HFFc6 (cell line): ENCODE results near the gene ARHGAP10. TPM values are rescaled to one million over a fixed set of nuclear protein-coding genes. Genes with fewer than 3 reads are reported as not detected.

Experiments
- DNase-seq: peaks from one replicate; pipeline ENCODE4 v3.0.0-alpha.2; 2018
- H3K27ac Mint-ChIP-seq: 2 replicates; pipeline ENCODE4 v1.8.0; 2020; ENCODE audit warnings: mild to moderate bottlenecking, mixed read lengths
- H3K27me3 Mint-ChIP-seq: 2 replicates; pipeline ENCODE4 v1.8.0; 2021; ENCODE audit warnings: mild to moderate bottlenecking, moderate library complexity, mixed read lengths; ENCODE audit not compliant: insufficient read depth
- H3K36me3 Mint-ChIP-seq: 2 replicates; pipeline ENCODE4 v1.8.0; 2021; ENCODE audit warnings: low read depth, mixed read lengths
- H3K4me1 Mint-ChIP-seq: 2 replicates; pipeline ENCODE4 v1.8.0; 2020; ENCODE audit warnings: low read depth, mixed read lengths
- H3K4me3 Mint-ChIP-seq: 2 replicates; pipeline ENCODE4 v1.8.0; 2020; ENCODE audit warnings: mild to moderate bottlenecking, moderate library complexity, mixed read lengths
- H3K9me3 Mint-ChIP-seq: 2 replicates; pipeline ENCODE4 v1.8.0; 2020; ENCODE audit warnings: mild to moderate bottlenecking, mixed read lengths
- CTCF ChIP-seq: fragments of 200-600 bp; sonication (generic); IDR thresholded peaks from 2 replicates; pipeline ENCODE4 v1.5.0; 2021; ENCODE audit warnings: antibody characterized with exemption, mild to moderate bottlenecking
- total RNA-seq, 6 experiments: library from RNA; stranded (reverse); fragmentation: NEBNext Ultra II Directional; extraction: Animal tissue kit (Norgen Biotek cat#: 25700); gene quantifications; 2 replicates in 1 of 6; 3 replicates in 5 of 6; pipeline ENCODE4 v1.2.3, GENCODE V29; 2021

ARHGAP10 gene
- total RNA-seq, 6 experiments from 2014 or later: 31.1 to 37.1 (median 32.3) TPM

- Mint-ChIP-seq H3K9me3 (no peaks in the 10 kb centered on the region), H3K4me3 (no peak overlapping the region)
- DNase-seq: no peak
These were observed 297.9 kb downstream of the ARHGAP10 start for GRCh38 chr4:148029781-148030180.

GRCh38 chr4:148030193-148030873 lies 298.4 kb downstream of the ARHGAP10 start:
- DNase-seq: no peak
- no peaks in the 10 kb centered on the region for H3K9me3 Mint-ChIP-seq
- TF ChIP-seq CTCF: no peak
- no peaks in the 10 kb centered on the region; the same call in 1 of the 2 replicates for H3K27me3 Mint-ChIP-seq
- H3K36me3 Mint-ChIP-seq: peaks cover 9% of the 10 kb centered on the region
- H3K4me1 Mint-ChIP-seq: peaks cover 30% of the 10 kb centered on the region
- no peak overlapping the region for H3K4me3 Mint-ChIP-seq
- no peak overlapping the region for H3K27ac Mint-ChIP-seq

More at GRCh38 chr4:148029781-148030180, 297.9 kb downstream of the ARHGAP10 start:
- Mint-ChIP-seq H3K27me3 (no peaks in the 10 kb centered on the region; the same call in 1 of the 2 replicates), H3K4me1 (peaks cover 33% of the 10 kb centered on the region), H3K27ac (no peak overlapping the region), H3K36me3 (peaks cover 9% of the 10 kb centered on the region)
- no peak for TF ChIP-seq CTCF

DNA sequence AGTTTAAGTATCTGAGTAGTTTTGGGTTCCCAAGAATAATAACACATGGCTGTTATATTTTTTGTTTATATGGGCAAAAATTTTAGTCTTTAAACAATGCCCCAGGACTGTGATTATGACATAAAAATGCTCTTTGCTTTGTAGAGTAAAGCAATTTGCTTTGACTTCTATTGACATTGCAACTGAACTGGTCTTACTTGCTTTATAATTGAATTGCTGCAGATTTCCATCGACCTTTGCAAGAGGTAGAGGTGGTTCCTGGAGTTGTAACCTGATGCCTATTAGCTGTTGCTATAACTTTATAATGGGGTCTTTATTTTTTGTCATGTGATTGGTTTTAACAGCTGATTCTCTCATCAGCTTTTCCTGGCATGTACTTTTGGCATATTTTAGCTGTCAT lies 302.9 kb downstream of the ARHGAP10 start:
- no peak overlapping the region for H3K4me3 Mint-ChIP-seq
- H3K27ac Mint-ChIP-seq: no peak overlapping the region

DNA sequence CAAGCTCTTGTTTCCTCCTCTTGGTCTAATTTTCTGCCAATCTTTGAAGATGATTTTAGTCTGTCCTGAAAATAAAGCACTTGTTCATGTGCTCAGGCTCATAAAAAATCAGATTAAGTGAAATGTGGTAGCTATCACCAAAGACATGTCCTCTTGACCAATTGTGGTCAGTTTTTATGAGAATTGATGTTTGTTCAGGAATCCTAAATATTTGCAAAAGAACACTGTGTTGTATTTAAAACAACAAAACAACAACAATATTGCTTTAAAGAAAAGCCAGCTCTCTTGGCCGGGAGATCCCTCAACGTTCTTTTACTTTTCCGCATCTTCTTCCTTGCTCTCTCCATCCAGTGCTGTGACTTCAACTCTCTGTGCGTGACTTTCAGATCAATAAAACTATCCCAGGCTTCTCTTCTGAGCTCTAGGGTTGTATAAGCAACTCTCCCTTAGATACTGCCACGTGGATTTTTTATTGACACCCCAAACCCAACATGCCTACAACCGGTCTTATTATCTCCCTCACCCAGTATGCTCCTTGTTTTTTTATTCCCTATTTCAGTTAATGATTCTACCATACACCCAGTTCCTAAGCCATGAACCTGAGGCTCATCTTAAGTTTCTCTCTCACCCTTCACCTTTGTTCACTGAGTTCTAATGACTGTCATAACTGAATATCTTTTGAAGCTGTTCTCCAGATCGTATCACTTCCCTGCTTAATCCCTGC lies 309.9 kb downstream of the ARHGAP10 start:
- Mint-ChIP-seq H3K27me3 (no peaks in the 10 kb centered on the region), H3K4me3 (no peak overlapping the region), H3K4me1 (peaks cover 8% of the 10 kb centered on the region), H3K36me3 (no peaks in the 10 kb centered on the region), H3K27ac (no peak overlapping the region), H3K9me3 (no peaks in the 10 kb centered on the region)
- no peak for TF ChIP-seq CTCF
- DNase-seq: no peak

More for the DNA sequence above, 302.9 kb downstream of the ARHGAP10 start:
- H3K4me1 Mint-ChIP-seq: peaks cover 23% of the 10 kb centered on the region
- no peak for TF ChIP-seq CTCF
- peaks cover 5% of the 10 kb centered on the region; the same call in 1 of the 2 replicates for H3K36me3 Mint-ChIP-seq
- no peaks in the 10 kb centered on the region; the same call in 1 of the 2 replicates for H3K27me3 Mint-ChIP-seq
- DNase-seq: no peak
- no peaks in the 10 kb centered on the region for H3K9me3 Mint-ChIP-seq

DNA sequence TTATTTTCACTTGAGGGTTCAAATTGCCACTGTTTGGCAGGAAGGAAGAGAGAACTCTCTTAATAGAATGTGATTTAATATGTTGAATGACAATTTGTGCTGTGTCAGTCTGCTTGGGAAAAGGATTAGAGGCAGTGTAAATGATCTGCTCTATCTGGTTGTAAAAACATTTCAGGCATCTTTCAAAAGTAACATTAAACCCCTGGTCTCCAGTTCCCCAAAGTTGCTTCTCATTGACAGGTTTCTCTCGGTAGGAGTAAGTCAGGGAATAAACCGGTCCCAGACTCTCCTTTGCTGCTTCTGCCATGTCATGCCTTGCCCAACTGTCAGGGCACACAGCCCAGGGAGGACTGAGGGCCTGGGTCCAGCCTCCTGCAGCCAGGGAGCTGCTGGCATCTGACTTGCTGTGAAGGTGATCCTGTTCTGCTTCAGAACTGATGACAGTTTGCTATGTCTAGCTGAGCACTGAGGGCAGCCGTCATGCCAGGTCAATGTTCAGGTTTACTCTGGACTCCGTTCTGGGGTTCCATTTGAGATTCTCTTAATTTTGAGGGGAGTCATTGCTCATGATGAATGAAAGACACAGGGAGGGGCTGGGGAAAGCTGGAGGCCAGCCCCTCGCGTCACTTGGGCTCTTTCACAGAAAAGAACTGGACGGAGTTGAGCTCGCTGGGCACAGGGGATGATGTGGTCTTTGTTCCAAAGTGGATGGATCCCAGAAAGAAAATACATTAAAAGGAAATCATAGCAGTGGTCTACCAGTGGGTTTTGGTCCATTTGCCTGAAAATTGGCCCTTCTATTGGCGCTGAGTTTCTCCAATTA lies 312.4 kb downstream of the ARHGAP10 start:
- H3K36me3 Mint-ChIP-seq: peaks cover 15% of the 10 kb centered on the region
- DNase-seq: no peak
- H3K4me3 Mint-ChIP-seq: no peak overlapping the region
- no peak for TF ChIP-seq CTCF
- no peak overlapping the region for H3K27ac Mint-ChIP-seq
- H3K9me3 Mint-ChIP-seq: no peaks in the 10 kb centered on the region
- H3K4me1 Mint-ChIP-seq: no peaks in the 10 kb centered on the region
- no peaks in the 10 kb centered on the region for H3K27me3 Mint-ChIP-seq
